ENCODE results near the gene PRPF6. TPM values are rescaled to one million over a fixed set of nuclear protein-coding genes. Genes with fewer than 3 reads are reported as not detected.

The PRPF6 gene
- total and polyA plus RNA-seq, 2 of the 13 experiments (the other 11 are each of a cell fraction or from before 2014, with no cell fraction given): 63.7 to 101 TPM

GRCh38 chr20:63972312-63973159 lies 8.4 kb upstream of the PRPF6 start (continued):
- no peak for TF ChIP-seq ZNF567 (CRISPR knock-in tag; IDR thresholded peaks at IDR 0.05; ENCODE audit: borderline replicate concordance)
- TF ChIP-seq, protein P1, sequence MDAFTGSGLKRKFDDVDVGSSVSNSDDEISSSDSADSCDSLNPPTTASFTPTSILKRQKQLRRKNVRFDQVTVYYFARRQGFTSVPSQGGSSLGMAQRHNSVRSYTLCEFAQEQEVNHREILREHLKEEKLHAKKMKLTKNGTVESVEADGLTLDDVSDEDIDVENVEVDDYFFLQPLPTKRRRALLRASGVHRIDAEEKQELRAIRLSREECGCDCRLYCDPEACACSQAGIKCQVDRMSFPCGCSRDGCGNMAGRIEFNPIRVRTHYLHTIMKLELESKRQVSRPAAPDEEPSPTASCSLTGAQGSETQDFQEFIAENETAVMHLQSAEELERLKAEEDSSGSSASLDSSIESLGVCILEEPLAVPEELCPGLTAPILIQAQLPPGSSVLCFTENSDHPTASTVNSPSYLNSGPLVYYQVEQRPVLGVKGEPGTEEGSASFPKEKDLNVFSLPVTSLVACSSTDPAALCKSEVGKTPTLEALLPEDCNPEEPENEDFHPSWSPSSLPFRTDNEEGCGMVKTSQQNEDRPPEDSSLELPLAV (CRISPR knock-in tag; conservative IDR thresholded peaks at IDR 0.05; ENCODE audit: low read depth): no peak
- no peak for TF ChIP-seq ZC3H4 (CRISPR knock-in tag; IDR thresholded peaks at IDR 0.05; ENCODE audit: borderline replicate concordance)
- no peak for TF ChIP-seq ZNF660 (CRISPR knock-in tag; IDR thresholded peaks at IDR 0.05; ENCODE audit: borderline replicate concordance, low read depth)
- TF ChIP-seq, protein P2, sequence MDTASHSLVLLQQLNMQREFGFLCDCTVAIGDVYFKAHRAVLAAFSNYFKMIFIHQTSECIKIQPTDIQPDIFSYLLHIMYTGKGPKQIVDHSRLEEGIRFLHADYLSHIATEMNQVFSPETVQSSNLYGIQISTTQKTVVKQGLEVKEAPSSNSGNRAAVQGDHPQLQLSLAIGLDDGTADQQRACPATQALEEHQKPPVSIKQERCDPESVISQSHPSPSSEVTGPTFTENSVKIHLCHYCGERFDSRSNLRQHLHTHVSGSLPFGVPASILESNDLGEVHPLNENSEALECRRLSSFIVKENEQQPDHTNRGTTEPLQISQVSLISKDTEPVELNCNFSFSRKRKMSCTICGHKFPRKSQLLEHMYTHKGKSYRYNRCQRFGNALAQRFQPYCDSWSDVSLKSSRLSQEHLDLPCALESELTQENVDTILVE (CRISPR knock-in tag; IDR thresholded peaks at IDR 0.05): no peak
- no peak for TF ChIP-seq ZNF138 (CRISPR knock-in tag; IDR thresholded peaks at IDR 0.05; ENCODE audit: low read depth)
- no peak for TF ChIP-seq ZNF17 (CRISPR knock-in tag; IDR thresholded peaks at IDR 0.05)
- peak; percentile 56 for TF ChIP-seq PATZ1 (CRISPR knock-in tag; IDR thresholded peaks at IDR 0.05)
- peak; percentile 37; the same call in 1 of the 2 replicates for TF ChIP-seq GATAD2A (CRISPR knock-in tag; IDR thresholded peaks at IDR 0.05)
- TF ChIP-seq, protein P3, sequence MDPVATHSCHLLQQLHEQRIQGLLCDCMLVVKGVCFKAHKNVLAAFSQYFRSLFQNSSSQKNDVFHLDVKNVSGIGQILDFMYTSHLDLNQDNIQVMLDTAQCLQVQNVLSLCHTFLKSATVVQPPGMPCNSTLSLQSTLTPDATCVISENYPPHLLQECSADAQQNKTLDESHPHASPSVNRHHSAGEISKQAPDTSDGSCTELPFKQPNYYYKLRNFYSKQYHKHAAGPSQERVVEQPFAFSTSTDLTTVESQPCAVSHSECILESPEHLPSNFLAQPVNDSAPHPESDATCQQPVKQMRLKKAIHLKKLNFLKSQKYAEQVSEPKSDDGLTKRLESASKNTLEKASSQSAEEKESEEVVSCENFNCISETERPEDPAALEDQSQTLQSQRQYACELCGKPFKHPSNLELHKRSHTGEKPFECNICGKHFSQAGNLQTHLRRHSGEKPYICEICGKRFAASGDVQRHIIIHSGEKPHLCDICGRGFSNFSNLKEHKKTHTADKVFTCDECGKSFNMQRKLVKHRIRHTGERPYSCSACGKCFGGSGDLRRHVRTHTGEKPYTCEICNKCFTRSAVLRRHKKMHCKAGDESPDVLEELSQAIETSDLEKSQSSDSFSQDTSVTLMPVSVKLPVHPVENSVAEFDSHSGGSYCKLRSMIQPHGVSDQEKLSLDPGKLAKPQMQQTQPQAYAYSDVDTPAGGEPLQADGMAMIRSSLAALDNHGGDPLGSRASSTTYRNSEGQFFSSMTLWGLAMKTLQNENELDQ (CRISPR knock-in tag; IDR thresholded peaks at IDR 0.05; ENCODE audit: borderline replicate concordance): no peak
- TF ChIP-seq RBM22 (optimal IDR thresholded peaks at IDR 0.05; ENCODE audit: low read length): no peak
- 0 out of 2 replicates have a peak, but pooled peaks have one; percentile 36 for TF ChIP-seq SALL2 (CRISPR knock-in tag; IDR thresholded peaks at IDR 0.05)
- TF ChIP-seq ZNF576 (CRISPR knock-in tag; IDR thresholded peaks at IDR 0.05): no peak
- peak; percentile 79; the same call in 1 of the 2 replicates for TF ChIP-seq ZNF768 (CRISPR knock-in tag; IDR thresholded peaks at IDR 0.05)
- no peak for TF ChIP-seq ARNT (IDR thresholded peaks at IDR 0.05)
- TF ChIP-seq PHF5A (CRISPR knock-in tag; IDR thresholded peaks at IDR 0.05; ENCODE audit: low read depth, unreplicated experiment): no peak

All from HepG2 (cell line).